Measurements from ENCODE around the gene PIGC. TPM values are rescaled to one million over a fixed set of nuclear protein-coding genes. Genes with fewer than 3 reads are reported as not detected.

The PIGC gene
- total RNA-seq, 1 experiment from 2014 or later, result 17.5 TPM

GRCh38 chr1:172449585-172450523 is 6.0 kb upstream of the PIGC start:
- peak; percentile 84 for TF ChIP-seq CTCF (conservative IDR thresholded peaks at IDR 0.05)
- peak overlapping the region; percentile 88 for H2AFZ ChIP-seq (ENCODE audit: low read length)
- H4K5ac ChIP-seq (ENCODE audit: insufficient read length, low read depth, low read length), result peak overlapping the region; percentile 56
- no peaks in the 10 kb centered on the region for H3K79me2 ChIP-seq (ENCODE audit: insufficient read depth, low read length)
- no peaks in the 10 kb centered on the region for H3K79me1 ChIP-seq (ENCODE audit: insufficient read depth, low read depth, low read length, poor library complexity, severe bottlenecking)
- no peak overlapping the region for H3K27ac ChIP-seq (ENCODE audit: insufficient read length, low read depth, low read length)
- WGBS (ENCODE audit: extremely low coverage, insufficient read length, low lambda C conversion rate), result no CpG with 5 or more reads among the region's 18 CpGs
- H3K27me3 ChIP-seq (ENCODE audit: insufficient read depth, low read length), result no peaks in the 10 kb centered on the region
- H3K18ac ChIP-seq (ENCODE audit: insufficient read length, low read depth, low read length), result no peak overlapping the region
- no peaks in the 10 kb centered on the region for H3K36me3 Mint-ChIP-seq (ENCODE audit: insufficient read depth in 1 of 3, low read depth in 3 of 3)
- no peaks in the 10 kb centered on the region for H3K9me3 Mint-ChIP-seq
- H3K4me3 Mint-ChIP-seq, result no peak overlapping the region
- H2BK20ac ChIP-seq (ENCODE audit: low read depth, low read length, poor library complexity, severe bottlenecking), result no peak overlapping the region
- no peaks in the 10 kb centered on the region for H3K27me3 Mint-ChIP-seq (ENCODE audit: low read depth)
- no peak overlapping the region for H3K23ac ChIP-seq (ENCODE audit: insufficient read length, low read depth, low read length)
- H4K91ac ChIP-seq (ENCODE audit: insufficient read length, low read depth, low read length), result no peak overlapping the region
- no peak overlapping the region for H2BK120ac ChIP-seq (ENCODE audit: low read depth, low read length, poor library complexity, severe bottlenecking)
- no peaks in the 10 kb centered on the region for H3K9me3 ChIP-seq (ENCODE audit: control insufficient read depth, low read depth, low read length)
- H3K27ac Mint-ChIP-seq, result no peak overlapping the region; a peak in 1 of 7 replicates
- peak; percentile 82 for DNase-seq
- no peaks in the 10 kb centered on the region for H3K23me2 ChIP-seq (ENCODE audit: insufficient read length, low read depth, low read length, poor library complexity, severe bottlenecking)
- H3K4ac ChIP-seq (ENCODE audit: low read depth, low read length), result no peak overlapping the region
- H3T11ph ChIP-seq (ENCODE audit: low read length), result no peak overlapping the region
- no peak overlapping the region for H2BK15ac ChIP-seq (ENCODE audit: low read depth, low read length)
- H2AK5ac ChIP-seq (ENCODE audit: insufficient read length, low read length), result no peak overlapping the region
- no peaks in the 10 kb centered on the region for H3K4me1 ChIP-seq (ENCODE audit: insufficient read depth, low read length)
- no peak overlapping the region for H3K56ac ChIP-seq (ENCODE audit: insufficient read length, low read depth, low read length)
- no peak overlapping the region for H3K4me2 ChIP-seq (ENCODE audit: insufficient read depth, insufficient read length, low read length)
- no peak overlapping the region for H3K14ac ChIP-seq (ENCODE audit: insufficient read depth, low read length)
- no peak overlapping the region for H4K8ac ChIP-seq (replicated peaks; ENCODE audit: insufficient read length, low read depth, low read length)
- peaks cover 0 to 2% of the 10 kb centered on the region in 2 experiments; a peak in 2 of 4 replicates for H3K4me1 Mint-ChIP-seq
- no peak overlapping the region for H3K9ac ChIP-seq (ENCODE audit: extremely low read depth, insufficient read length, low read length)
- no peak overlapping the region for H2BK5ac ChIP-seq (ENCODE audit: insufficient read length, low read length)
- no peaks in the 10 kb centered on the region for H4K20me1 ChIP-seq (ENCODE audit: control insufficient read depth, insufficient read depth, insufficient read length)
- H2BK12ac ChIP-seq (ENCODE audit: insufficient read length, low read depth, low read length), result no peak overlapping the region

Data from H9 (cell line).